Peyer's patch (tissue), 4 donors: Measurements from ENCODE around the gene MXRA7. TPM values are rescaled to one million over a fixed set of nuclear protein-coding genes. Genes with fewer than 3 reads are reported as not detected.

Experiments used
- DNase-seq, 3 donors: peaks; one replicate each; pipeline ENCODE4 v3.0.0-alpha.2; 2017 to 2019
- H3K27ac ChIP-seq, 4 donors: fragments of 200-600 bp; sonication (generic); one replicate each; pipeline ENCODE4 v1.5.1; 2016 to 2019
- H3K27me3 ChIP-seq, 2 donors: fragments of 200-600 bp; sonication (generic); one replicate each; pipeline ENCODE4 v1.5.1; 2019
- H3K36me3 ChIP-seq, 3 donors: fragments of 200-600 bp; sonication (generic); one replicate each; pipeline ENCODE4 v1.5.1; 2016 to 2019
- H3K4me1 ChIP-seq, 4 donors: fragments of 200-600 bp; sonication (generic); one replicate each; pipeline ENCODE4 v1.5.1; 2016 to 2019
- H3K4me3 ChIP-seq, 4 donors: fragments of 200-600 bp; sonication (generic); 1 replicate in 3 of 4; 2 replicates in 1 of 4; pipeline ENCODE4 v1.5.1; 2016 to 2019; ENCODE audit warnings: mild to moderate bottlenecking in 1 of 4
- H3K9me3 ChIP-seq, 4 donors: fragments of 200-600 bp; sonication (generic); one replicate each; pipeline ENCODE4 v1.5.1; 2016 to 2019; ENCODE audit warnings: mild to moderate bottlenecking in 1 of 4
- POLR2A ChIP-seq, 2 donors: fragments of 450-650 bp; IDR thresholded peaks; one replicate each; pipeline ENCODE4 v1.5.1; 2017; ENCODE audit warnings: antibody characterized with exemption in 2 of 2, mild to moderate bottlenecking in 2 of 2, moderate library complexity in 2 of 2
- total RNA-seq, 4 donors: library from RNA; depleted of rRNA; stranded (reverse); fragments of >200 nt; gene quantifications; one replicate each; pipeline ENCODE4 v1.1.0, GENCODE V29; 2016
- TF ChIP-seq, protein P1 (sequence below), 6 experiments: fragments of 450-650 bp in 4 of 6; fragments of 200-600 bp in 2 of 6; sonication (generic) in 1 of 6; IDR thresholded peaks; one replicate each; pipeline ENCODE4 v1.5.1; 2017 to 2019; ENCODE audit warnings: antibody characterized with exemption in 6 of 6, mild to moderate bottlenecking in 3 of 6, moderate library complexity in 1 of 6

MXRA7 gene
- total RNA-seq, 4 donors from 2014 or later: 9.1 to 27.3 (median 23.4) TPM

DNA sequence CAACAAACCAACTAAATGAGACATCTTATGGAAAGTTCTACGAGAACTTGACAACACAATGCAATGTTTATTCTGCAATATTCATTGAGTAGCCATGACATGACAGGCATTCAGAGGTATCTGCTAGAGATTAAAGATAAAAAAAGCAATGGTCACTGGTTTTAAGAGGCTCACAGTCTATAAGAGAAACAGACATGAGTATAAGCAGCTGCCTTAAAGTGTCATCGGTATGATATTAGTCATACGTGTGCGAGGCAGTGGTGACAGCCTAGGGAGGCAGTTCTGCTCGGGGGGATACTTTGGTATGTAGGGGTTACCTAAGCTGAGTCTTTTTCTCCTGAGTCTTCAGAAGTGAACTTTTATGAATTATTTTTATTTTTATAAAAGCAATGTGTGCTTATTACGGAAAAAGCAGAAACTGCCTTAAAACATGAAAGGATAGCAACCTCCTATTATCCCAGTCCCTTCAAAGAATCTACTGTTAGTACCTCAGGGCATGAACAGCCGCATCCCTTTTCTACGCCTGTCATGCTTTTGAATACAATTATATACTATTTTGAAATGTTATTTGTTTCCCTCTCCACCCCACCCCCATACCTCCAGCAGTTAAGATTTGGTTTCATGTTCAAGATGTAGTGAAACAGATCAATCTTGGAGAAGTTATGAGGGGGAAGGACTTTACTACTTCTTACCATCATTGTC lies 75.0 kb downstream of the MXRA7 start:
- TF ChIP-seq POLR2A (IDR thresholded peaks at IDR 0.05): no peak
- TF ChIP-seq, protein P1, sequence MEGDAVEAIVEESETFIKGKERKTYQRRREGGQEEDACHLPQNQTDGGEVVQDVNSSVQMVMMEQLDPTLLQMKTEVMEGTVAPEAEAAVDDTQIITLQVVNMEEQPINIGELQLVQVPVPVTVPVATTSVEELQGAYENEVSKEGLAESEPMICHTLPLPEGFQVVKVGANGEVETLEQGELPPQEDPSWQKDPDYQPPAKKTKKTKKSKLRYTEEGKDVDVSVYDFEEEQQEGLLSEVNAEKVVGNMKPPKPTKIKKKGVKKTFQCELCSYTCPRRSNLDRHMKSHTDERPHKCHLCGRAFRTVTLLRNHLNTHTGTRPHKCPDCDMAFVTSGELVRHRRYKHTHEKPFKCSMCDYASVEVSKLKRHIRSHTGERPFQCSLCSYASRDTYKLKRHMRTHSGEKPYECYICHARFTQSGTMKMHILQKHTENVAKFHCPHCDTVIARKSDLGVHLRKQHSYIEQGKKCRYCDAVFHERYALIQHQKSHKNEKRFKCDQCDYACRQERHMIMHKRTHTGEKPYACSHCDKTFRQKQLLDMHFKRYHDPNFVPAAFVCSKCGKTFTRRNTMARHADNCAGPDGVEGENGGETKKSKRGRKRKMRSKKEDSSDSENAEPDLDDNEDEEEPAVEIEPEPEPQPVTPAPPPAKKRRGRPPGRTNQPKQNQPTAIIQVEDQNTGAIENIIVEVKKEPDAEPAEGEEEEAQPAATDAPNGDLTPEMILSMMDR (IDR thresholded peaks at IDR 0.05): no peak
- Histone ChIP-seq H3K9me3 (no peaks in the 10 kb centered on the region), H3K27me3 (no peaks in the 10 kb centered on the region), H3K27ac (no peak overlapping the region), H3K4me3 (no peak overlapping the region), H3K36me3 (peaks cover 0 to 9% (median 0%) of the 10 kb centered on the region in 3 donors), H3K4me1 (peaks cover 0 to 21% (median 0%) of the 10 kb centered on the region in 4 donors)
- peak in 1 of 3 donors; percentile 0 for DNase-seq

DNA sequence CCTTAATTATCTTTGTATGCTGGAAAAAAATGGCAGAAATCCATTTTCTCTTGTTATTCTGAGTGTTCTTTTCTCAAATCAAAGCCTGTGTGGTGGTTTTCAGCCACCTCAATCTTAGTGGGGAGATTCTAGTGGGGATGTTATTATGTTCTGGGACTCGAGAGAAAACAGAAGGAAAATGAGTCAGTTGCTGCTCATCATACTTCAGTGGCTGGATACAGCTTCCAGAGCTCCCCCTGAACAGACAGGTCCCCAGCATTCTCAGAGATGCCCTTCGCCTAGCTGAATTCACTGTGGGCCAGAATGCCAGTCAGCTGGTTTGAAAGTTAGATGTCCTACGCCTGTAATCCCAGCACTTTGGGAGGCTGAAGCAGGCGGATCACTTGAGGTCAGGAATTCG lies 75.7 kb downstream of the MXRA7 start:
- H3K4me3 ChIP-seq: no peak overlapping the region
- no peak for TF ChIP-seq POLR2A (IDR thresholded peaks at IDR 0.05)
- TF ChIP-seq, protein P1 (IDR thresholded peaks at IDR 0.05): no peak
- peaks cover 0 to 21% (median 0%) of the 10 kb centered on the region in 4 donors for H3K4me1 ChIP-seq
- peaks cover 0 to 9% (median 0%) of the 10 kb centered on the region in 3 donors for H3K36me3 ChIP-seq
- no peak for DNase-seq
- H3K27me3 ChIP-seq: no peaks in the 10 kb centered on the region
- H3K9me3 ChIP-seq: no peaks in the 10 kb centered on the region
- H3K27ac ChIP-seq: no peak overlapping the region

DNA sequence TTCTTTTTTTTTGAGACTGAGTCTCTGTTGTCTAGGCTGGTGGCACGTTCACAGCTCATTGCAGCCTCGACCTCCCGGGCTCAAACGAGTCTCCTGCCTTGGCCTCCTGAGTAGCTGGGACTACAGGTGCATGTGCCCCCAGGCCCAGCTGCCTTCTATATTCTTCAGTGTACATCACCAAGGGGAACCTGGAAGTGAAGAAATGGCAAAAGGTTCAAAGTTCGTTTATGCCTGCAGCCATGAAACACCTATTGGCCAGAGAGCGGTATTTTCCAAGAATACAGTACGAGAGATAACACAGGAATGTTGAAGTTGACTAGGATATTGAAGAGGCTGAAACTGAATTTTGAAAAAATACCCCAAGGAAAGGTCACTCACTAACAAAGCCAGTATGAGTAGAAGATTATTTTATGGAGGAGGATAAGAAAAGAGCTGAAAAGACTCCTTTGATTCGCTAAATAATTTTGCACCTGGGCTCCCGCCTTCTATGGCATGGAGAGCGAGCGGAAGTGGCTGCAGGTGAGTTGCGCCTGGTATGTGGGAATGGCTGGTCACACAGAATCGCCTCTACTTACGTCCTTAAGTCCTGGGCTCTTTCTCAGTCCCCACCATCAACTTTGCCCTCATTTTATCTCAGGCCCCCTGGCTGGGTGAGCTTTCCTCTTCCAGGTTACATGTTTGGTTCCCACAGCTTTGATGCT lies 77.0 kb downstream of the MXRA7 start:
- TF ChIP-seq, protein P1 (IDR thresholded peaks at IDR 0.05): peak in 3 of 6 experiments; percentile 34 to 42 (median 39)
- no peak for TF ChIP-seq POLR2A (IDR thresholded peaks at IDR 0.05)
- H3K27ac ChIP-seq: no peak overlapping the region
- H3K4me1 ChIP-seq: peaks cover 0 to 21% (median 0%) of the 10 kb centered on the region in 4 donors
- peaks cover 0 to 15% (median 0%) of the 10 kb centered on the region in 3 donors for H3K36me3 ChIP-seq
- no peak overlapping the region for H3K4me3 ChIP-seq
- H3K9me3 ChIP-seq: no peaks in the 10 kb centered on the region
- peak in 1 of 3 donors; percentile 28 for DNase-seq
- no peaks in the 10 kb centered on the region for H3K27me3 ChIP-seq

DNA sequence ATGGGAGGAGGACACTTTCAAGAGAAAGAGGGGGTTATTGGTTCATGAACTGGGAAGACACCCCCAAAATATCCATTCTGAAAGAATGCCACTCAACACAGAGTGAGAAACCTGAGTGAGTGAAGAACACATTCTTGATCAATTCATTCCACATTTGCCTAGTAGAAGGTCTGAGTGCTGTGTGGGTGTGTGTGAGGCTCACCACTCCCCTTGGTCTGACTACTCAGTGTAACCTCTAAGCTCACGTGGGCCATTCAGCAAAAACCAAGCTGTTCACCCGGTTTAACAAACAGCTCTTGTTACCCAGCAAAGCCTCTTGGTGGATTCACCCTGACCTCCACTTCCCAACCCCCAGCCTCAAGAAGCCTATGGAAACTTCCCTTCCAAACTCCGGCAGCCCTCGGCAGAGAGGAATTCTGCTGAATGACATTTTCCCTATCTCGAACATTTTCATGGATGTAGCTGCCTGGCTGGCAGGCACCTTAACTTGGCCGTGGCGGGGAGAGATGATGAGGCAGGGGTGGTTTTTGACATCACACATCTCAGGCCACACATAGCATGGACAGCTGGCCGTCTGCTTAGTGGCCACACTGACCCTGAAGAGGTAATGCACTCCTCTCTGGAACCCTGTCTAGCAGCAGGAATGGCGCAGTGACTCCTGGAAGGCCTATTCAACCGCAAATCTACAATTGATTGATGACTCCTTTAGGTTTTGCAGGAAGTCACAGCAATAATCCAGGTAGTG lies 78.8 kb downstream of the MXRA7 start:
- H3K4me1 ChIP-seq: peaks cover 0 to 21% (median 0%) of the 10 kb centered on the region in 4 donors

DNA sequence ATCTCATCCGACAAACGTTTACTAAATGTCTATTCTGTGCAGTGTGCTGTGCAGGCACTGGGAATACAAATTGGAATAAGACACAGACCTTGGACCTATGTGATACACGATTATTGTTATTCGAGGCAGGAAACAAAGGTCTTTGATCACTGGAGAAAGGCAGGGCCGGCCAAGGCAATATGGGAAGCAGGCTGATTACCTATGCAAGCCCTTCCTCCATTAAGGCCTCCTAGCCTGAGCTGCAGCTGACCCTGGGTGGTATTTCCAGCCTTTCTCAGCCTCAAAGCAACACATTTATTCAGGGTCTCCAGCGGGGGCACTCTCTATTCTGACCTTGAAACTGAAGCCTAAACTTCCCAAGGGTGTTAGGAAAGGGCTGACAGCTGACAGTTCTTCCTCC lies 80.6 kb downstream of the MXRA7 start:
- Histone ChIP-seq H3K9me3 (no peaks in the 10 kb centered on the region), H3K4me3 (no peak overlapping the region), H3K4me1 (peaks cover 0 to 21% (median 0%) of the 10 kb centered on the region in 4 donors), H3K36me3 (peaks cover 0 to 19% (median 0%) of the 10 kb centered on the region in 3 donors), H3K27me3 (no peaks in the 10 kb centered on the region), H3K27ac (peak overlapping the region in 2 of 4 donors; percentile 65 to 73)
- TF ChIP-seq POLR2A (IDR thresholded peaks at IDR 0.05): no peak
- TF ChIP-seq, protein P1 (IDR thresholded peaks at IDR 0.05): no peak
- peak in 1 of 3 donors; percentile 57 for DNase-seq

More for the DNA sequence above, 78.8 kb downstream of the MXRA7 start:
- peaks cover 0 to 17% (median 0%) of the 10 kb centered on the region in 3 donors for H3K36me3 ChIP-seq
- H3K4me3 ChIP-seq: no peak overlapping the region
- H3K27me3 ChIP-seq: no peaks in the 10 kb centered on the region
- no peaks in the 10 kb centered on the region for H3K9me3 ChIP-seq
- DNase-seq: peak in 1 of 3 donors; percentile 62
- peak overlapping the region in 2 of 4 donors; percentile 4 to 59 for H3K27ac ChIP-seq
- no peak for TF ChIP-seq POLR2A (IDR thresholded peaks at IDR 0.05)
- TF ChIP-seq, protein P1 (IDR thresholded peaks at IDR 0.05): no peak
